SK-N-SH (cell line): Measurements from ENCODE around the gene AKR1E2. TPM values are rescaled to one million over a fixed set of nuclear protein-coding genes. Genes with fewer than 3 reads are reported as not detected.

Source experiments
- CTCF ChIA-PET: fragments of 300-600, 350-600 bp; formaldehyde crosslinking; extraction: SDS; loops from one replicate; lab custom pipeline; 2021; lab: Yijun Ruan, JAX
- POLR2A ChIA-PET: fragments of 350-600 bp; sonication (Branson Sonifier 250); formaldehyde crosslinking; extraction: SDS; loops from one replicate; lab custom pipeline; 2020; ENCODE audit warnings: antibody characterized with exemption, inconsistent platforms; lab: Yijun Ruan, JAX
- DNase-seq: peaks from one replicate; pipeline ENCODE4 v3.0.0; 2012
- H2AFZ ChIP-seq: fragments of 200-600 bp; sonication (generic); 2 replicates; pipeline ENCODE4 v1.8.1; 2016; ENCODE audit warnings: antibody characterized with exemption, mild to moderate bottlenecking, low read depth
- H3F3A ChIP-seq: fragments of 200-600 bp; sonication (generic); replicated peaks from 2 replicates; pipeline ENCODE3; 2016; ENCODE audit warnings: antibody characterized with exemption, mild to moderate bottlenecking; ENCODE audit not compliant: insufficient read depth
- H3K27ac ChIP-seq, 2 experiments: fragments of 200-500 bp in 1 of 2; fragments of 200-600 bp in 1 of 2; sonication (Bioruptor generic) in 1 of 2; sonication (generic), shearing (Covaris generic) in 1 of 2; 2 replicates each; pipeline versions ENCODE4 v1.5.1 to v1.6.1; 2014 to 2016; ENCODE audit warnings: low read depth in 2 of 2, inconsistent platforms in 1 of 2, low read length in 1 of 2, mild to moderate bottlenecking in 1 of 2, mixed read lengths in 1 of 2
- H3K27me3 ChIP-seq: fragments of 200-600 bp; sonication (generic), shearing (Covaris generic); 2 replicates; pipeline ENCODE4 v1.6.1; 2016; ENCODE audit warnings: mixed run types; ENCODE audit not compliant: insufficient read depth
- H3K36me3 ChIP-seq, 2 experiments: fragments of 200-500 bp in 1 of 2; fragments of 200-600 bp in 1 of 2; sonication (Bioruptor generic) in 1 of 2; sonication (generic) in 1 of 2; replicated peaks in 1 of 2; 2 replicates each; pipeline versions ENCODE3 to v1.5.1; 2014 to 2016; ENCODE audit warnings: low read length in 1 of 2, mild to moderate bottlenecking in 1 of 2; ENCODE audit not compliant: insufficient read depth in 2 of 2, control insufficient read depth in 1 of 2
- H3K4me1 ChIP-seq, 2 experiments: fragments of 200-500 bp in 1 of 2; fragments of 200-600 bp in 1 of 2; sonication (Bioruptor generic) in 1 of 2; sonication (generic), shearing (Covaris generic) in 1 of 2; 2 replicates each; pipeline versions ENCODE4 v1.5.1 to v1.6.1; 2014 to 2016; ENCODE audit warnings: low read depth in 1 of 2, low read length in 1 of 2, mixed run types in 1 of 2; ENCODE audit not compliant: insufficient read depth in 2 of 2, control insufficient read depth in 1 of 2
- H3K4me2 ChIP-seq: fragments of 200-600 bp; sonication (generic), shearing (Covaris generic); 2 replicates; pipeline ENCODE4 v1.6.1; 2017; ENCODE audit warnings: mixed run types
- H3K4me3 ChIP-seq, 2 experiments: fragments of 200-500 bp in 1 of 2; fragments of 200-600 bp in 1 of 2; sonication (Bioruptor generic) in 1 of 2; sonication (generic), shearing (Covaris generic) in 1 of 2; 2 replicates each; pipeline versions ENCODE4 v1.5.1 to v1.8.1; 2014 to 2016; ENCODE audit warnings: low read depth in 2 of 2, inconsistent platforms in 1 of 2, low read length in 1 of 2, mild to moderate bottlenecking in 1 of 2, mixed read lengths in 1 of 2, moderate library complexity in 1 of 2
- H3K79me2 ChIP-seq: fragments of 200-600 bp; sonication (generic); 2 replicates; pipeline ENCODE4 v1.8.1; 2017; ENCODE audit warnings: mild to moderate bottlenecking; ENCODE audit not compliant: insufficient read depth
- H3K9ac ChIP-seq: fragments of 200-600 bp; sonication (generic); 2 replicates; pipeline ENCODE4 v1.6.1; 2017; ENCODE audit warnings: mixed run types
- H3K9me2 ChIP-seq: fragments of 200-600 bp; sonication (generic); 2 replicates; pipeline ENCODE4 v1.6.1; 2017; ENCODE audit warnings: mixed run types
- H3K9me3 ChIP-seq: fragments of 200-600 bp; sonication (generic); 2 replicates; pipeline ENCODE4 v1.6.1; 2017; ENCODE audit warnings: mixed run types, mild to moderate bottlenecking, moderate library complexity
- H4K20me1 ChIP-seq: fragments of 200-600 bp; sonication (generic); 2 replicates; pipeline ENCODE4 v1.6.1; 2017; ENCODE audit warnings: mild to moderate bottlenecking, mixed run types; ENCODE audit not compliant: insufficient read depth
- CHD2 ChIP-seq: fragments of 150-350 bp; IDR thresholded peaks from 2 replicates; pipeline ENCODE4 v1.6.1; 2018; ENCODE audit warnings: low read length; ENCODE audit not compliant: partially characterized antibody
- ELF1 ChIP-seq: IDR thresholded peaks from 2 replicates; pipeline ENCODE4 v1.4.0; 2012
- FOSL2 ChIP-seq: IDR thresholded peaks from 2 replicates; pipeline ENCODE4 v1.4.0; 2012; ENCODE audit warnings: low read depth, mild to moderate bottlenecking, moderate library complexity, borderline replicate concordance
- FOXJ3 ChIP-seq: sonication (generic); formaldehyde crosslinking; IDR thresholded peaks from 2 replicates; pipeline ENCODE4 v1.5.1; 2020; ENCODE audit warnings: mild to moderate bottlenecking, missing genetic modification reagents
- GATA2 ChIP-seq: sonication (generic); formaldehyde crosslinking; IDR thresholded peaks from 2 replicates; pipeline ENCODE4 v1.5.0; 2020; ENCODE audit warnings: mild to moderate bottlenecking, missing genetic modification reagents
- IRF3 ChIP-seq: fragments of 150-350 bp; IDR thresholded peaks from 2 replicates; pipeline ENCODE4 v1.6.1; 2016; ENCODE audit warnings: mild to moderate bottlenecking, low read depth, low read length
- JUND ChIP-seq: IDR thresholded peaks from 2 replicates; pipeline ENCODE4 v1.4.0; 2012
- MXI1 ChIP-seq: IDR thresholded peaks from 2 replicates; pipeline ENCODE4 v1.6.1; 2012; ENCODE audit warnings: mild to moderate bottlenecking, low read depth, low read length, improper control_type of control experiment
- NFIC ChIP-seq: IDR thresholded peaks from 2 replicates; pipeline ENCODE4 v1.4.0; 2012; ENCODE audit warnings: borderline replicate concordance
- PBX3 ChIP-seq: IDR thresholded peaks from 2 replicates; pipeline ENCODE4; 2012
- RFX5 ChIP-seq: IDR thresholded peaks from 2 replicates; pipeline ENCODE4 v1.6.1; 2012; ENCODE audit warnings: mild to moderate bottlenecking, improper control_type of control experiment, low read length
- RXRA ChIP-seq: IDR thresholded peaks from 2 replicates; pipeline ENCODE4 v1.4.0; 2012; ENCODE audit warnings: low read depth, mild to moderate bottlenecking, borderline replicate concordance
- SIN3A ChIP-seq: IDR thresholded peaks from 2 replicates; pipeline ENCODE4 v1.6.1; 2012; ENCODE audit warnings: low read depth, mild to moderate bottlenecking, low read length, moderate library complexity, borderline replicate concordance
- SMC3 ChIP-seq: IDR thresholded peaks from 2 replicates; pipeline ENCODE4 v1.6.1; 2012; ENCODE audit warnings: low read depth, low read length, improper control_type of control experiment
- TAF1 ChIP-seq: IDR thresholded peaks from 2 replicates; pipeline ENCODE4 v1.6.1; 2012; ENCODE audit warnings: low read depth, mild to moderate bottlenecking, low read length, moderate library complexity, borderline replicate concordance
- TCF12 ChIP-seq: IDR thresholded peaks from 2 replicates; pipeline ENCODE4 v1.4.0; 2012
- TEAD4 ChIP-seq: IDR thresholded peaks from 2 replicates; pipeline ENCODE4 v1.4.0; 2012; ENCODE audit warnings: mild to moderate bottlenecking, borderline replicate concordance; ENCODE audit not compliant: insufficient read depth
- USF1 ChIP-seq: IDR thresholded peaks from 2 replicates; pipeline ENCODE4 v1.4.0; 2012; ENCODE audit warnings: low read depth, borderline replicate concordance
- USF2 ChIP-seq: fragments of 150-350 bp; IDR thresholded peaks from 2 replicates; pipeline ENCODE4 v1.6.1; 2017; ENCODE audit warnings: antibody characterized with exemption, low read length, low read depth, borderline replicate concordance
- YY1 ChIP-seq: IDR thresholded peaks from 2 replicates; pipeline ENCODE4 v1.4.0; 2012; ENCODE audit warnings: low read depth, mild to moderate bottlenecking
- ZBTB33 ChIP-seq: IDR thresholded peaks from 2 replicates; pipeline ENCODE4 v1.4.0; 2012; ENCODE audit warnings: low read depth, borderline replicate concordance
- WGBS: methylation state at CpG from one replicate; pipeline ENCODE4 v1.1.6; 2017; ENCODE audit warnings: low lambda C conversion rate; 5-methylcytosine and 5-hydroxymethylcytosine counted together
- polyA plus RNA-seq, 3 experiments: library from polyadenylated mRNA; depleted of rRNA; stranded (reverse); fragments of >200 nt; gene quantifications; 2 replicates each; pipeline ENCODE4 v1.2.3, GENCODE V29; 2012

Gene AKR1E2
- polyA plus RNA-seq, 1 of the 3 experiments (the other 2 are of a cell fraction), result 5.8 TPM

- TF ChIP-seq TAF1 (no peak), TEAD4 (no peak), USF2 (no peak), PBX3 (no peak), ZBTB33 (no peak), FOXJ3 (CRISPR knock-in tag) (no peak), ELF1 (no peak), NFIC (no peak), YY1 (no peak)
These were observed 24.4 kb downstream of the AKR1E2 start (continued) for GRCh38 chr10:4850397-4850796.

- Histone ChIP-seq H2AFZ (no peak overlapping the region), H3K9ac (no peak overlapping the region), H3K27me3 (no peaks in the 10 kb centered on the region), H3K79me2 (no peaks in the 10 kb centered on the region), H3K9me2 (no peaks in the 10 kb centered on the region), H3K4me3 (no peak overlapping the region), H4K20me1 (no peaks in the 10 kb centered on the region), H3K36me3 (no peaks in the 10 kb centered on the region), H3K4me2 (no peak overlapping the region), H3K4me1 (peaks cover 3 to 13% of the 10 kb centered on the region in 2 experiments; a peak in 2 of 4 replicates), H3K9me3 (no peaks in the 10 kb centered on the region), H3K27ac (no peak overlapping the region), H3F3A (peaks cover 11% of the 10 kb centered on the region)
- CTCF ChIA-PET, result interaction anchor here (0.9 to 6.4 kb wide), 13 partner anchors 9 to 463 kb away, joined by 3 to 114 read pairs (median 14); partner anchors contain the start of gene AKR1C3
- no peak for DNase-seq
- WGBS, result 87% methylated on average over 5 of the region's 5 CpGs
- TF ChIP-seq GATA2 (CRISPR knock-in tag), result no peak
- TF ChIP-seq USF2, result no peak
- TF ChIP-seq JUND, result no peak
- no peak for TF ChIP-seq ELF1
- no peak for TF ChIP-seq FOXJ3 (CRISPR knock-in tag)
- TF ChIP-seq MXI1, result no peak
- no peak for TF ChIP-seq USF1
- no peak for TF ChIP-seq IRF3
- no peak for TF ChIP-seq SIN3A
- no peak for TF ChIP-seq SMC3
- TF ChIP-seq CHD2, result no peak
- no peak for TF ChIP-seq TCF12
- TF ChIP-seq TEAD4, result no peak
- no peak for TF ChIP-seq FOSL2
- TF ChIP-seq RFX5, result no peak
- TF ChIP-seq RXRA, result no peak
- POLR2A ChIA-PET, result no interaction called here
These were observed 25.2 kb downstream of the AKR1E2 start for GRCh38 chr10:4851176-4851575.
